Retina (tissue), 1 donor: Measurements from ENCODE around the gene PCED1A.
"Not testable (repeated sequence)": the region's sequence is repeated elsewhere in the genome, so short reads cannot be mapped to it uniquely, and the experiment has no call there.

ENCODE experiments used
- DNase-seq: peaks from one replicate; pipeline ENCODE4 v3.0.0-alpha.2; 2016

The PCED1A gene

GRCh38 chr20:2825761-2826160 lies 14.7 kb downstream of the PCED1A start:
- no peak for DNase-seq

- DNase-seq, result no peak
These were observed 18.4 kb downstream of the PCED1A start for GRCh38 chr20:2822073-2822472.

- no peak for DNase-seq
These were observed 19.3 kb downstream of the PCED1A start for GRCh38 chr20:2820896-2821869.

GRCh38 chr20:2820084-2820895 lies 20.2 kb downstream of the PCED1A start:
- DNase-seq, result no peak

GRCh38 chr20:2817891-2818595 lies 22.4 kb downstream of the PCED1A start:
- DNase-seq, result no peak

GRCh38 chr20:2817341-2817726 lies 23.1 kb downstream of the PCED1A start:
- no peak for DNase-seq

GRCh38 chr20:2816583-2817340 lies 23.7 kb downstream of the PCED1A start:
- no peak for DNase-seq

- DNase-seq, result no peak
These were observed 24.3 kb downstream of the PCED1A start, which contains the start of gene TMEM239 for GRCh38 chr20:2816030-2816582. Gene TMEM239 (plus strand): TSS chr20:2816364. CDS start chr20:2816555, 191 bp downstream.

GRCh38 chr20:2815242-2815900 lies 25.1 kb downstream of the PCED1A start:
- DNase-seq, result no peak

GRCh38 chr20:2814587-2815051 lies 25.8 kb downstream of the PCED1A start, which contains the start of gene C20orf141:
Gene C20orf141 (plus strand): TSS chr20:2814987. CDS start chr20:2815185, 198 bp downstream.
- DNase-seq, result no peak

GRCh38 chr20:2814076-2814475 lies 26.4 kb downstream of the PCED1A start:
- DNase-seq, result no peak

GRCh38 chr20:2812189-2812588 lies 28.3 kb downstream of the PCED1A start:
- DNase-seq, result no peak

GRCh38 chr20:2809690-2810089 lies 30.8 kb downstream of the PCED1A start:
- DNase-seq, result no peak

- not testable (repeated sequence) for DNase-seq
These were observed 32.5 kb downstream of the PCED1A start for GRCh38 chr20:2807929-2808328.

GRCh38 chr20:2807019-2807418 lies 33.4 kb downstream of the PCED1A start:
- no peak for DNase-seq

GRCh38 chr20:2806351-2806701 lies 34.1 kb downstream of the PCED1A start:
- DNase-seq, result no peak

- no peak for DNase-seq
These were observed 34.6 kb downstream of the PCED1A start for GRCh38 chr20:2805689-2806350.

- no peak for DNase-seq
These were observed 35.4 kb downstream of the PCED1A start for GRCh38 chr20:2804852-2805688.

- no peak for DNase-seq
These were observed 36.2 kb downstream of the PCED1A start for GRCh38 chr20:2804041-2804828.
